Neural cell (in vitro differentiated cells): ENCODE data around the gene FAF2. TPM values are rescaled to one million over a fixed set of nuclear protein-coding genes. Genes with fewer than 3 reads are reported as not detected.

Source experiments
- H2AFZ ChIP-seq: fragments of 200-600, 300-800 bp; sonication (generic), shearing (Covaris generic); 2 replicates; pipeline ENCODE4 v1.6.0; 2014; ENCODE audit warnings: low read depth, mild to moderate bottlenecking, antibody characterized with exemption, low read length, moderate library complexity
- H3F3A ChIP-seq: fragments of 200-600 bp; shearing (Covaris generic); 2 replicates; pipeline ENCODE4 v1.6.1; 2016; ENCODE audit warnings: mild to moderate bottlenecking, moderate library complexity, mixed read lengths, antibody characterized with exemption, low read length; ENCODE audit not compliant: insufficient read depth, poor library complexity, severe bottlenecking
- H3K27ac ChIP-seq: fragments of 200-600, 300-800 bp; sonication (generic), shearing (Covaris generic); 2 replicates; pipeline ENCODE4 v1.5.1; 2014; ENCODE audit warnings: mild to moderate bottlenecking, low read length, moderate library complexity
- H3K27me3 ChIP-seq: fragments of 300-800, 200-600 bp; sonication (generic), shearing (Covaris generic); 2 replicates; pipeline ENCODE4 v1.6.0; 2014; ENCODE audit warnings: mild to moderate bottlenecking, low read depth, low read length, moderate library complexity; ENCODE audit not compliant: insufficient read depth
- H3K36me3 ChIP-seq: fragments of 300-800, 200-600 bp; sonication (generic), shearing (Covaris generic); 2 replicates; pipeline ENCODE4 v1.5.1; 2014; ENCODE audit warnings: mild to moderate bottlenecking, antibody characterized with exemption, low read length, moderate library complexity; ENCODE audit not compliant: insufficient read depth
- H3K4me2 ChIP-seq: fragments of 300-800, 200-600 bp; sonication (generic), shearing (Covaris generic); 2 replicates; pipeline ENCODE4 v1.6.0; 2014; ENCODE audit warnings: mild to moderate bottlenecking, low read length
- H3K4me3 ChIP-seq: fragments of 300-800, 200-600 bp; sonication (generic), shearing (Covaris generic); 2 replicates; pipeline ENCODE4 v1.5.1; 2014; ENCODE audit warnings: mild to moderate bottlenecking, low read length, moderate library complexity
- H3K79me2 ChIP-seq: fragments of 200-600 bp; shearing (Covaris generic); replicated peaks from 2 replicates; pipeline ENCODE4 v1.6.0; 2014; ENCODE audit warnings: mild to moderate bottlenecking, low read length, moderate library complexity; ENCODE audit not compliant: insufficient read depth
- H3K9ac ChIP-seq: fragments of 300-800, 200-600 bp; sonication (generic), shearing (Covaris generic); 2 replicates; pipeline ENCODE4 v1.6.1; 2016; ENCODE audit warnings: mild to moderate bottlenecking, low read length, mixed read lengths
- H3K9me2 ChIP-seq: fragments of 200-600 bp; shearing (Covaris generic); 2 replicates; pipeline ENCODE4 v1.6.1; 2016; ENCODE audit warnings: mild to moderate bottlenecking, low read length, mixed read lengths; ENCODE audit not compliant: insufficient read depth
- H3K9me3 ChIP-seq: fragments of 200-600, 300-800 bp; sonication (generic), shearing (Covaris generic); 2 replicates; pipeline ENCODE4 v1.6.1; 2016; ENCODE audit warnings: mild to moderate bottlenecking, mixed run types, low read length, moderate library complexity, mixed read lengths
- H4K20me1 ChIP-seq: fragments of 200-600 bp; shearing (Covaris generic); 2 replicates; pipeline ENCODE4 v1.6.1; 2016; ENCODE audit warnings: mild to moderate bottlenecking, mixed run types; ENCODE audit not compliant: insufficient read depth
- CTCF ChIP-seq: fragments of 450-650 bp; IDR thresholded peaks from 2 replicates; pipeline ENCODE4 v1.5.1; 2014; ENCODE audit warnings: antibody characterized with exemption, mild to moderate bottlenecking, moderate library complexity; ENCODE audit not compliant: poor library complexity, severe bottlenecking
- EP300 ChIP-seq: fragments of 450-650 bp; conservative IDR thresholded peaks from 2 replicates; pipeline ENCODE4 v1.6.1; 2014; ENCODE audit warnings: antibody characterized with exemption, mild to moderate bottlenecking, moderate library complexity; ENCODE audit not compliant: poor library complexity, severe bottlenecking
- EZH2 ChIP-seq: fragments of 200-600, 300-800 bp; shearing (Covaris generic), sonication (generic); IDR thresholded peaks from 2 replicates; pipeline ENCODE4 v1.6.1; 2014; ENCODE audit warnings: antibody characterized with exemption, low read length, borderline replicate concordance, mild to moderate bottlenecking; ENCODE audit not compliant: insufficient read depth, poor library complexity, severe bottlenecking
- MXI1 ChIP-seq: fragments of 450-650 bp; conservative IDR thresholded peaks from 2 replicates; pipeline ENCODE4 v1.6.1; 2014; ENCODE audit warnings: antibody characterized with exemption, mild to moderate bottlenecking; ENCODE audit not compliant: poor library complexity, severe bottlenecking
- POLR2AphosphoS5 ChIP-seq: IDR thresholded peaks from 2 replicates; pipeline ENCODE4 v1.6.1; 2012
- RAD21 ChIP-seq: fragments of 450-650 bp; conservative IDR thresholded peaks from 2 replicates; pipeline ENCODE4 v1.6.1; 2014; ENCODE audit warnings: antibody characterized with exemption, mild to moderate bottlenecking, moderate library complexity
- REST ChIP-seq: IDR thresholded peaks from 2 replicates; pipeline ENCODE4 v1.6.1; 2012; ENCODE audit warnings: borderline replicate concordance
- SMC3 ChIP-seq: fragments of 450-650 bp; conservative IDR thresholded peaks from 2 replicates; pipeline ENCODE4 v1.6.1; 2014; ENCODE audit warnings: antibody characterized with exemption, mild to moderate bottlenecking, moderate library complexity; ENCODE audit not compliant: poor library complexity
- TAF1 ChIP-seq: IDR thresholded peaks from 2 replicates; pipeline ENCODE4 v1.6.1; 2012; ENCODE audit warnings: low read depth
- polyA plus RNA-seq: library from polyadenylated mRNA; depleted of rRNA; stranded (reverse); fragments of >200 nt; gene quantifications from 2 replicates; pipeline ENCODE4 v1.2.3, GENCODE V29; 2014

The FAF2 gene
- polyA plus RNA-seq, 1 donor from 2014 or later: 30.8 TPM

GRCh38 chr5:176514244-176514950 is 66.2 kb downstream of the FAF2 start:
- H3K9me3 ChIP-seq: no peaks in the 10 kb centered on the region
- no peak overlapping the region for H3K9ac ChIP-seq
- no peak overlapping the region for H3K4me2 ChIP-seq
- H2AFZ ChIP-seq: no peak overlapping the region
- no peaks in the 10 kb centered on the region for H3K79me2 ChIP-seq
- no peaks in the 10 kb centered on the region for H3K9me2 ChIP-seq
- H3K4me3 ChIP-seq: no peak overlapping the region
- H3K36me3 ChIP-seq: no peaks in the 10 kb centered on the region
- no peak overlapping the region for H3K27ac ChIP-seq
- no peaks in the 10 kb centered on the region for H3F3A ChIP-seq
- TF ChIP-seq TAF1 (no peak), EP300 (no peak), RAD21 (no peak), CTCF (no peak), POLR2AphosphoS5 (no peak), SMC3 (no peak), REST (no peak), EZH2 (no peak), MXI1 (no peak)
- no peaks in the 10 kb centered on the region for H3K27me3 ChIP-seq
- H4K20me1 ChIP-seq: no peaks in the 10 kb centered on the region

GRCh38 chr5:176515396-176515795 is 67.2 kb downstream of the FAF2 start:
- no peak overlapping the region for H2AFZ ChIP-seq
- no peaks in the 10 kb centered on the region for H3K9me3 ChIP-seq
- H3K27me3 ChIP-seq: no peaks in the 10 kb centered on the region
- no peaks in the 10 kb centered on the region for H3K79me2 ChIP-seq
- H3K36me3 ChIP-seq: no peaks in the 10 kb centered on the region
- no peak overlapping the region for H3K4me2 ChIP-seq
- no peak overlapping the region for H3K9ac ChIP-seq
- H4K20me1 ChIP-seq: no peaks in the 10 kb centered on the region
- H3F3A ChIP-seq: no peaks in the 10 kb centered on the region
- H3K4me3 ChIP-seq: no peak overlapping the region
- H3K9me2 ChIP-seq: no peaks in the 10 kb centered on the region
- H3K27ac ChIP-seq: no peak overlapping the region
- TF ChIP-seq REST (no peak), MXI1 (no peak)
